IMR-90 (cell line): Measurements from ENCODE around the gene FAM240A. TPM values are rescaled to one million over a fixed set of nuclear protein-coding genes. Genes with fewer than 3 reads are reported as not detected.

Experiments
- ATAC-seq: fragments of 200-7000 bp; cut with Tn5 transposase; 2 replicates; pipeline ENCODE4 v1.9.1; 2020; ENCODE audit warnings: low read depth, mild to moderate bottlenecking, moderate library complexity
- BruUV-seq: library from RNA; stranded (reverse); fragments of 400-500 nt; replicated peaks from 2 replicates; lab custom pipeline; 2021; lab: Mats Ljungman, UMichigan
- CTCF ChIA-PET: fragments of 300-600 bp; formaldehyde crosslinking; extraction: SDS; loops from one replicate; lab custom pipeline; 2021; ENCODE audit warnings: antibody characterized with exemption; lab: Yijun Ruan, JAX
- POLR2A ChIA-PET: fragments of 300-600 bp; sonication (Branson Sonifier 250); formaldehyde crosslinking; loops from one replicate; lab custom pipeline; 2022; ENCODE audit warnings: antibody characterized with exemption; ENCODE audit not compliant: unreplicated experiment; lab: Charles Lee
- DNase-seq: peaks from one replicate; pipeline ENCODE4 v3.0.0; 2013
- H2AFZ ChIP-seq: replicated peaks from 2 replicates; pipeline ENCODE3; 2013; ENCODE audit warnings: low read length, mild to moderate bottlenecking; ENCODE audit not compliant: poor library complexity
- H2AK5ac ChIP-seq: 2 replicates; pipeline ENCODE4 v1.6.1; 2013; ENCODE audit warnings: low read depth, low read length, inconsistent platforms
- H2AK9ac ChIP-seq: replicated peaks from 2 replicates; pipeline ENCODE3; 2013; ENCODE audit warnings: mild to moderate bottlenecking, low read depth, low read length, moderate library complexity; ENCODE audit not compliant: poor library complexity
- H2BK120ac ChIP-seq: 2 replicates; pipeline ENCODE4 v1.6.1; 2013; ENCODE audit warnings: low read depth, low read length, inconsistent platforms
- H2BK15ac ChIP-seq: 3 replicates; pipeline ENCODE4 v1.6.1; 2013; ENCODE audit warnings: low read depth, low read length, inconsistent platforms
- H2BK20ac ChIP-seq: 2 replicates; pipeline ENCODE4 v1.6.1; 2013; ENCODE audit warnings: low read depth, mild to moderate bottlenecking, inconsistent platforms, low read length, moderate library complexity
- H2BK5ac ChIP-seq: 2 replicates; pipeline ENCODE4 v1.6.1; 2013; ENCODE audit warnings: mild to moderate bottlenecking, low read depth, low read length, inconsistent platforms; ENCODE audit not compliant: poor library complexity, severe bottlenecking
- H3K14ac ChIP-seq: replicated peaks from 2 replicates; pipeline ENCODE4 v1.6.1; 2013; ENCODE audit warnings: low read depth, low read length, inconsistent platforms
- H3K18ac ChIP-seq: 2 replicates; pipeline ENCODE4 v1.6.1; 2013; ENCODE audit warnings: low read depth, low read length, control low read depth
- H3K23ac ChIP-seq: 2 replicates; pipeline ENCODE4 v1.6.1; 2013; ENCODE audit warnings: low read depth, low read length, inconsistent platforms
- H3K27ac ChIP-seq: 2 replicates; pipeline ENCODE4 v1.5.1; 2013; ENCODE audit warnings: mild to moderate bottlenecking, control low read depth, low read length; ENCODE audit not compliant: insufficient read depth
- H3K27me3 ChIP-seq: 2 replicates; pipeline ENCODE4 v1.6.1; 2013; ENCODE audit warnings: low read length; ENCODE audit not compliant: control insufficient read depth, insufficient read depth
- H3K36me3 ChIP-seq: 2 replicates; pipeline ENCODE4 v1.6.1; 2013; ENCODE audit warnings: low read length, mixed read lengths; ENCODE audit not compliant: control insufficient read depth, insufficient read depth
- H3K4ac ChIP-seq: 2 replicates; pipeline ENCODE4 v1.6.1; 2013; ENCODE audit warnings: low read depth, low read length, inconsistent platforms
- H3K4me1 ChIP-seq: 2 replicates; pipeline ENCODE4 v1.6.1; 2013; ENCODE audit warnings: low read length, mixed read lengths; ENCODE audit not compliant: control insufficient read depth, insufficient read depth
- H3K4me2 ChIP-seq: 2 replicates; pipeline ENCODE4 v1.6.1; 2013; ENCODE audit warnings: low read depth, mild to moderate bottlenecking, control low read depth, low read length, moderate library complexity
- H3K4me3 ChIP-seq: 2 replicates; pipeline ENCODE4 v1.5.1; 2013; ENCODE audit warnings: low read depth, mild to moderate bottlenecking, control low read depth, low read length, moderate library complexity; ENCODE audit not compliant: insufficient read depth
- H3K56ac ChIP-seq: 2 replicates; pipeline ENCODE4 v1.6.1; 2013; ENCODE audit warnings: low read length, inconsistent platforms; ENCODE audit not compliant: insufficient read depth; ENCODE audit errors: extremely low read depth
- H3K79me1 ChIP-seq, 2 experiments: 2 replicates each; pipeline ENCODE4 v1.6.1; 2013; ENCODE audit warnings: low read length in 2 of 2, inconsistent platforms in 1 of 2, low read depth in 1 of 2
- H3K9ac ChIP-seq: 2 replicates; pipeline ENCODE4 v1.6.1; 2013; ENCODE audit warnings: low read depth, low read length, control low read depth
- H3K9me1 ChIP-seq: 2 replicates; pipeline ENCODE4 v1.6.1; 2013; ENCODE audit warnings: low read length, inconsistent platforms; ENCODE audit not compliant: insufficient read depth
- H3K9me3 ChIP-seq: 2 replicates; pipeline ENCODE4 v1.6.1; 2013; ENCODE audit warnings: low read length; ENCODE audit not compliant: control insufficient read depth, insufficient read depth
- H4K20me1 ChIP-seq: 2 replicates; pipeline ENCODE4 v1.6.1; 2013; ENCODE audit warnings: low read length, inconsistent platforms; ENCODE audit not compliant: insufficient read depth
- H4K5ac ChIP-seq: 2 replicates; pipeline ENCODE4 v1.6.1; 2013; ENCODE audit warnings: mild to moderate bottlenecking, low read depth, low read length, control low read depth
- H4K8ac ChIP-seq, 2 experiments: 2 replicates each; pipeline ENCODE4 v1.6.1; 2013; ENCODE audit warnings: low read depth in 2 of 2, low read length in 2 of 2, control low read depth in 1 of 2, inconsistent platforms in 1 of 2
- H4K91ac ChIP-seq: 2 replicates; pipeline ENCODE4 v1.6.1; 2013; ENCODE audit warnings: low read depth, low read length, inconsistent platforms; ENCODE audit not compliant: insufficient read depth
- ELK1 ChIP-seq: fragments of 150-350 bp; IDR thresholded peaks from 2 replicates; pipeline ENCODE4 v1.6.1; 2016; ENCODE audit warnings: low read depth, mild to moderate bottlenecking, low read length, moderate library complexity, borderline replicate concordance
- FOS ChIP-seq: fragments of 150-350 bp; IDR thresholded peaks from 2 replicates; pipeline ENCODE4 v1.6.1; 2016; ENCODE audit warnings: low read depth, low read length
- MXI1 ChIP-seq: IDR thresholded peaks from 2 replicates; pipeline ENCODE4 v1.6.1; 2012; ENCODE audit warnings: low read depth, mild to moderate bottlenecking, low read length, moderate library complexity, borderline replicate concordance
- RCOR1 ChIP-seq: IDR thresholded peaks from 2 replicates; pipeline ENCODE4 v1.6.1; 2012; ENCODE audit warnings: mild to moderate bottlenecking, low read length, improper control_type of control experiment; ENCODE audit not compliant: insufficient replicate concordance
- WGBS, 2 experiments: methylation state at CpG; one replicate each; pipeline versions ENCODE4 v1.1.5 to v1.1.7; 2013; ENCODE audit warnings: missing lambda C conversion rate in 2 of 2; ENCODE audit not compliant: insufficient read length in 1 of 2; ENCODE audit errors: extremely low coverage in 2 of 2; 5-methylcytosine and 5-hydroxymethylcytosine counted together
- dilution Hi-C: fragments of 300-500 bp; cut with HindIII; formaldehyde crosslinking; loops from one replicate; pipeline ENCODE4 v1.14.3; 2018; ENCODE audit warnings: low sequenced_read_pairs; ENCODE audit not compliant: unreplicated experiment
- in situ Hi-C: fragments of 300-500 bp; cut with MboI; formaldehyde crosslinking; loops from 3 replicates; pipeline ENCODE4 v1.14.3; 2019; ENCODE audit warnings: low sequenced_read_pairs, inconsistent platforms, mixed read lengths
- intact Hi-C: fragments of 100-400 bp; cut with micrococcal nuclease; formaldehyde crosslinking; loops from 2 replicates; pipeline ENCODE4 v1.10.0; 2022
- polyA plus RNA-seq, 3 experiments: library from polyadenylated mRNA; depleted of rRNA; stranded (reverse); fragments of >200 nt; gene quantifications; 2 replicates each; pipeline ENCODE4 v1.2.3, GENCODE V29; 2012; ENCODE audit warnings: low replicate concordance in 1 of 3
- total RNA-seq: library from RNA; depleted of rRNA; stranded (reverse); fragments of >200 nt; gene quantifications from 2 replicates; pipeline ENCODE4 v1.2.3, GENCODE V29; 2012

FAM240A gene
- total and polyA plus RNA-seq, 2 of the 4 experiments (the other 2 are of a cell fraction) = not detected

GRCh38 chr3:46628901-46629369, 16.6 kb downstream of the FAM240A start:
- H2AFZ ChIP-seq = peak overlapping the region; percentile 75
- H3K4me1 ChIP-seq = peaks cover 24% of the 10 kb centered on the region
- H2BK120ac ChIP-seq = peak overlapping the region; percentile 96
- H3K9me1 ChIP-seq = peaks cover 12% of the 10 kb centered on the region
- peak overlapping the region; percentile 57 for H2BK20ac ChIP-seq
- peak overlapping the region; percentile 14; the same call in 1 of the 2 replicates for H3K27ac ChIP-seq
- H4K20me1 ChIP-seq = no peaks in the 10 kb centered on the region
- peak overlapping the region; percentile 90 for H4K5ac ChIP-seq
- H4K8ac ChIP-seq = peak overlapping the region; percentile 45 to 77
- no peak overlapping the region for H3K4me2 ChIP-seq
- peak overlapping the region; percentile 22 for H2BK5ac ChIP-seq
- no TSS peak for BruUV-seq
- H3K4ac ChIP-seq = peak overlapping the region; percentile 85
- DNase-seq (no peak), ATAC-seq (no peak)
- WGBS, 2 experiments = 45% methylated on average over 3 of the region's 10 CpGs; no CpG with 5 or more reads in 1 of the 2 experiments
- POLR2A ChIA-PET = interaction anchor here (0.6 kb wide), 1 partner anchor 141 kb away, joined by 13 read pairs; no protein-coding TSS in a partner anchor
- no peak overlapping the region for H3K4me3 ChIP-seq
- dilution Hi-C loops = no loop called here
- no peaks in the 10 kb centered on the region for H3K9me3 ChIP-seq
- in situ Hi-C loops = no loop called here
- TF ChIP-seq MXI1 (no peak), RCOR1 (no peak), ELK1 (no peak), FOS (no peak)
- H3K23ac ChIP-seq = peak overlapping the region; percentile 59; the same call in 1 of the 2 replicates
- H3K18ac ChIP-seq = peak overlapping the region; percentile 80
- CTCF ChIA-PET = interaction anchor here (0.8 to 2.5 kb wide), 5 partner anchors 90 to 153 kb away, joined by 3 to 49 read pairs (median 6); no protein-coding TSS in a partner anchor
- intact Hi-C loops = loop anchor here (5.0 kb wide), 1 partner anchor 62 kb away; the partner anchor contains the start of gene LRRC2
- no peaks in the 10 kb centered on the region; the same call in 1 of the 2 replicates for H3K27me3 ChIP-seq
- peak overlapping the region; percentile 89 for H4K91ac ChIP-seq
- H3K56ac ChIP-seq = no peak overlapping the region
- 0 out of 2 replicates have a peak overlapping the region, but pooled peaks have one; percentile 3 for H3K9ac ChIP-seq
- H3K79me1 ChIP-seq = no peaks in the 10 kb centered on the region
- H2BK15ac ChIP-seq = peak overlapping the region; percentile 40; the same call in 1 of the 3 replicates
- no peak overlapping the region for H2AK9ac ChIP-seq
- H3K14ac ChIP-seq = peak overlapping the region; percentile 84; the same call in 1 of the 2 replicates
- no peaks in the 10 kb centered on the region for H3K36me3 ChIP-seq
- H2AK5ac ChIP-seq = peak overlapping the region; percentile 36; the same call in 1 of the 2 replicates
